ENCODE results near the gene VCAN. TPM values are rescaled to one million over a fixed set of nuclear protein-coding genes. Genes with fewer than 3 reads are reported as not detected.

VCAN gene
- total and polyA plus RNA-seq, 4 donors: 0.97 to 15.6 (median 4.8) TPM

Other genes with a start within 250 kb of the VCAN start
- 1 to 10 TPM in 1 of 2 donors, not detected in 1; 1.3 TPM for gene HAPLN1, start 249.1 kb downstream of the VCAN start, total RNA-seq
- gene HAPLN1, start 249.1 kb downstream of the VCAN start, polyA plus RNA-seq: under 1 TPM in 1 of 2 donors, not detected in 1; 0.07 TPM

Measured in liver (tissue), 4 donors.